ENCODE results near the gene RPL22.

DNA sequence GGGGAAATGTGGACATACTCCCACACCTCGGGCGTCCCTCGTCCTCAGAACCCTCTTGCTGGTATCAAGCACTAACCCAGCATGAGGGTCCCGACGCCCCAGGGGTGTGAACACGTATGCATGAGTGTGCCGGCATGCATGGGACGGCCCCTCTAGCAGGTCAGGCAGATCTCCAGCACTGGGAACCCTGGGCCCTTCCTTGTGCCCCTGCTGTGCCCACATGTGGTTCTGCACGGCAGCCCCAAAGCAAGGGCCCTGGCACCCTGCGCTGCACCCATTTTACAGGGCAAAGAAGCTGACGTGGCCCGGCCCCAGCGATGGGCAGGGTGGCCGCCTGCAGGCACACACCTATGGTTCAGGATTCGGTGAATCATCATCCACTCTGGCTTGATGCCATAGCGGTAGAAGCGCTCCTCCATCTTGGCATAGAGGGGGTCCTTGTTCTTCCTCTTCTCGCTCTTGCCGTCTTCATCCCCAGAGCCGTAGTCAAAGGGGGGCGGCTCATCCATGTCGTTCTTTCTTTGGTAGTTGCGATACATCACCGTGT, 53.5 kb downstream of the RPL22 start:
- no peak for TF ChIP-seq CTCF (IDR thresholded peaks at IDR 0.05; ENCODE audit: low read depth, low read length, poor library complexity, severe bottlenecking)
- no peak for TF ChIP-seq EZH2phosphoT487 (IDR thresholded peaks at IDR 0.05; ENCODE audit: borderline replicate concordance, low read length)

Data from DOHH2 (cell line).